GM12865 (cell line): Measurements from ENCODE around the gene EFCAB8.
"Not testable (repeated sequence)": the region's sequence is repeated elsewhere in the genome, so short reads cannot be mapped to it uniquely, and the experiment has no call there.

Source experiments
- DNase-seq: peaks from one replicate; pipeline ENCODE4 v3.0.0; 2010; ENCODE audit warnings: low read depth
- H3K4me3 ChIP-seq: 2 replicates; pipeline ENCODE4 v1.5.1; 2011; ENCODE audit warnings: mild to moderate bottlenecking, low read depth, low read length, control low read depth
- CTCF ChIP-seq: IDR thresholded peaks from 2 replicates; pipeline ENCODE4 v1.5.1; 2011; ENCODE audit warnings: low read length, control low read depth, low read depth, inconsistent platforms; ENCODE audit not compliant: insufficient read depth; ENCODE audit errors: missing control alignments

EFCAB8 gene

GRCh38 chr20:32902456-32903420 lies 44.0 kb downstream of the EFCAB8 start:
- peak; percentile 94 for TF ChIP-seq CTCF
- peak; percentile 64 for DNase-seq

GRCh38 chr20:32903666-32904175 lies 45.0 kb downstream of the EFCAB8 start:
- no peak for TF ChIP-seq CTCF
- no peak for DNase-seq
- H3K4me3 ChIP-seq: no peak overlapping the region

More at GRCh38 chr20:32902456-32903420, 44.0 kb downstream of the EFCAB8 start:
- no peak overlapping the region for H3K4me3 ChIP-seq

- H3K4me3 ChIP-seq: not testable (repeated sequence)
Measured at GRCh38 chr20:32904678-32905077, 46.0 kb downstream of the EFCAB8 start.

GRCh38 chr20:32906200-32906599 lies 47.5 kb downstream of the EFCAB8 start:
- no peak overlapping the region for H3K4me3 ChIP-seq
- TF ChIP-seq CTCF: no peak
- DNase-seq: no peak

More at GRCh38 chr20:32904678-32905077, 46.0 kb downstream of the EFCAB8 start:
- not testable (repeated sequence) for DNase-seq

- no peak for TF ChIP-seq CTCF
- no peak overlapping the region for H3K4me3 ChIP-seq
- no peak for DNase-seq
Measured at GRCh38 chr20:32906871-32907495, 48.3 kb downstream of the EFCAB8 start.

GRCh38 chr20:32907886-32908285 lies 49.2 kb downstream of the EFCAB8 start:
- TF ChIP-seq CTCF: no peak
- H3K4me3 ChIP-seq: no peak overlapping the region
- no peak for DNase-seq
